Dendritic cell treated with granulocyte-macrophage colony-stimulating factor and Interleukin-4, amounts not matched to agents 40 ng/mL and 50 ng/mL, for 4 days (primary cell): ENCODE measurements around the gene UGGT2.
"Not testable (repeated sequence)": the region's sequence is repeated elsewhere in the genome, so short reads cannot be mapped to it uniquely, and the experiment has no call there.

Source experiments
- H3K27ac Mint-ChIP-seq: one replicate; pipeline ENCODE4 v1.8.0; 2022; ENCODE audit warnings: mild to moderate bottlenecking, mixed read lengths
- H3K27me3 Mint-ChIP-seq: one replicate; pipeline ENCODE4 v1.8.0; 2022; ENCODE audit warnings: mild to moderate bottlenecking, mixed read lengths
- H3K36me3 Mint-ChIP-seq: one replicate; pipeline ENCODE4 v1.8.0; 2022; ENCODE audit warnings: low read depth, mixed read lengths
- H3K4me1 Mint-ChIP-seq: one replicate; pipeline ENCODE4 v1.8.0; 2022; ENCODE audit warnings: low read depth, mixed read lengths
- H3K4me3 Mint-ChIP-seq: one replicate; pipeline ENCODE4 v1.8.0; 2022; ENCODE audit warnings: mild to moderate bottlenecking, moderate library complexity, mixed read lengths
- H3K9me3 Mint-ChIP-seq: one replicate; pipeline ENCODE4 v1.8.0; 2022; ENCODE audit warnings: mixed read lengths
- intact Hi-C: fragments of 100-400 bp; cut with micrococcal nuclease; formaldehyde crosslinking; loops from one replicate; pipeline ENCODE4 v1.15.0; 2022

The UGGT2 gene

GRCh38 chr13:95982144-95982543 is 71.1 kb downstream of the UGGT2 start:
- Mint-ChIP-seq H3K36me3 (no peaks in the 10 kb centered on the region), H3K27ac (no peak overlapping the region), H3K9me3 (peaks cover 3% of the 10 kb centered on the region), H3K4me3 (no peak overlapping the region), H3K27me3 (no peaks in the 10 kb centered on the region), H3K4me1 (no peaks in the 10 kb centered on the region)
- intact Hi-C loops, result no loop called here

- H3K4me1 Mint-ChIP-seq, intact Hi-C loops: not testable (repeated sequence)
These were observed 80.5 kb downstream of the UGGT2 start for GRCh38 chr13:95972651-95973050.

DNA sequence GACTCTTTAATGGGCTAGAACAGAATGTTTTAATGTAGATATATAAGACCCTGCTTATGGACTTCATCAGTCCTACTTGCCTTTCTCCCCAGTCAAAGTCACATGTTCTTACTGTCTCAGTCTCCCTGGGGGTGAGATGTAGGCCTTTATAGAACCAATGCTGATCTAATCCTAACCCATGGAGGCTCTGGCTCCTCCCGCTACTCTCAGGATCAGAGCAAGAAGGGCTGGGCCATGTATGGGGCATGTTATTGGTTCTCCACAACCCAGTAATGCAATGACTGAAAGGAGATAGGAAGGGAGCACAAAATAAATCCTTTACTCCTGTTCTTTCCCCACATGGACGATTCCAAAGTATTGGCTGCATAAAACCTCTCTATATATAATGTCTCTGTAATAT is 82.3 kb downstream of the UGGT2 start:
- no peak overlapping the region for H3K27ac Mint-ChIP-seq
- H3K9me3 Mint-ChIP-seq, result no peaks in the 10 kb centered on the region

More at GRCh38 chr13:95972651-95973050, 80.5 kb downstream of the UGGT2 start:
- peaks cover 18% of the 10 kb centered on the region for H3K36me3 Mint-ChIP-seq
- H3K27ac Mint-ChIP-seq, H3K27me3 Mint-ChIP-seq, H3K4me3 Mint-ChIP-seq: not testable (repeated sequence)
- peaks cover 10% of the 10 kb centered on the region for H3K9me3 Mint-ChIP-seq

DNA sequence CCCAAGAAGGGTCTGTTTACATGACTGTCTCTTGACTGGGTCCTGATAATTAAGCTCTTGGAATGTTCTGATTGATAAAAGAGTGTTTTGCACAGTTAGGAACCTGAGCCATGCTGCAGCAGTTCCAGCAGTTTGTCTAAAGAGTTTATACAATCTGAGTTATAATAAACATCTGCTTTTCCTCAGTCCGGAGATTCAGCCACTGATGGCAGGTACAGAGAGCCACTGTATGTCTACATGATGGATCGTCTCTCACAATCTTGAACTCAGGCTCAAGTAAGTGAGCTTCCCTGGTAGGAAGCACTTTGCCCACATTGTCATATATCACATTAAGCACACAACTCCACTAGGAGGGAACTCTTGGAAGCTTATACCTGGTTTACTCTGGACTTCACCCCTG is 84.3 kb downstream of the UGGT2 start:
- Mint-ChIP-seq H3K4me1 (no peaks in the 10 kb centered on the region), H3K27ac (no peak overlapping the region), H3K9me3 (peaks cover 7% of the 10 kb centered on the region), H3K27me3 (no peaks in the 10 kb centered on the region), H3K36me3 (peaks cover 32% of the 10 kb centered on the region), H3K4me3 (no peak overlapping the region)
- intact Hi-C loops, result no loop called here

More for the DNA sequence above, 82.3 kb downstream of the UGGT2 start:
- Mint-ChIP-seq H3K4me1 (no peaks in the 10 kb centered on the region), H3K27me3 (no peaks in the 10 kb centered on the region), H3K4me3 (no peak overlapping the region), H3K36me3 (peaks cover 23% of the 10 kb centered on the region)
- intact Hi-C loops, result no loop called here

DNA sequence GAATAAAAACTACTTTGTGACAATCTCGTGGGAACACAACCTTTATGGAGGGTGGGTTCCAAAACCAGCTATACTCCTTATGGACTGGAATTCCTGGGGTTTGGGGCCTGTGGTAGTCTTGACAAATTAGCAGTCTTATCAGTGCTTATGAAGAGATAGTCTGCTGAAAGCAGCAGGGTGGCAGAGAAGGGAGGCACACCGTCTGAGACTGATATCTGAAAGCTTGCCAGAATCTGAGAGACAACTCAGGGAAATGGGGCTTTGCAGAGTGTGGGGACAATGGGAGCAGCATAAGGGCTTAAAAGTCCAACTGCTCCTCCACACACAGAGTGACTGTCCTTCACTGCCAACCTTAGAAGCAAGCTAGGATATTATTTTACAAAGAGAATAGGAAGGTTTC is 95.9 kb downstream of the UGGT2 start:
- intact Hi-C loops, result no loop called here
- Mint-ChIP-seq H3K27me3 (no peaks in the 10 kb centered on the region), H3K27ac (no peak overlapping the region), H3K9me3 (peaks cover 39% of the 10 kb centered on the region), H3K4me3 (no peak overlapping the region), H3K4me1 (no peaks in the 10 kb centered on the region), H3K36me3 (peaks cover 37% of the 10 kb centered on the region)

DNA sequence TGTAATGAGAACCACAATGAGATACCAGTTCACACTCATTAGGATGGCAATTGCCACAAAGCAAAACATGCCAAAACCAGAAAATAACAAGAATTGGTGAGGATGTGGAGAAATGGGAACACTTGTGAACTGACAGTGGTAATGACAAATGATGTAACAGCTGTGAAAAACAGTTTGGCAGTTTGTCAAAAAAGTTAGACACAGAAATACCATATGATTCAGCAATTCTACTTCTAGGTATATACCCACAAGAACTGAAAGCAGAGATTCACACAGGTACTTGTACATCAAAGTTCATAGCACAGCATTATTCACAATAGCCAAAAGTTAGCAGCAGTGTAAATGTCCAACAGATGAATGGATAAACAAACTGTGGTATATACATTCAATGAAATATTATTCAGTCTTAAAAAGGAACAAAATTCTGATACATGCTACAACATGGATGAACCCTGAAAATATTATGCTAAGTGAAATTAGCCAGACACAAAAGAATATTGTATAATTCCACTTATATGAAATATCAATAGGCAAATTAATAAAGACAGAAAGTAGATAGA is 96.5 kb downstream of the UGGT2 start:
- H3K36me3 Mint-ChIP-seq, result peaks cover 36% of the 10 kb centered on the region
- peaks cover 33% of the 10 kb centered on the region for H3K9me3 Mint-ChIP-seq
- intact Hi-C loops, result no loop called here
- no peak overlapping the region for H3K27ac Mint-ChIP-seq
- H3K4me1 Mint-ChIP-seq, result no peaks in the 10 kb centered on the region
- H3K4me3 Mint-ChIP-seq, result no peak overlapping the region
- no peaks in the 10 kb centered on the region for H3K27me3 Mint-ChIP-seq

DNA sequence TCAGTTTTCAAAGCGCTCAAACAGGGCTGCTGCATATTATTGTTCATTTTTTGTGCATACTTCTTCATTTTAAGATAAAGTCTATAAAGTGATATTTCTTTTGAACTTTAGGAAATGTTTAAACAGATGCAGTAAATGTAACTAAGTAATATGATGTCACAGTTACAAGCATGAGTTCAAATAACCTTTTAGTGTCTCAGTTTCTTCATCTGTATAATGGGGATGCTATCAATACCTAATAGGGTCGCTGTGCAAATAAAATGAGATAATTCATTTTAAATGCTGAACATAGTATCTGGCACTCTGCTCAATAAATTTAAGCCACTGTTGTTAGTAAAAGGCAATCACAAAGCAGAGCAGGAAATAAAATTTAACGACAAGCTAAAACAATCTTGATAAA is 97.5 kb downstream of the UGGT2 start:
- peaks cover 32% of the 10 kb centered on the region for H3K36me3 Mint-ChIP-seq
- H3K27me3 Mint-ChIP-seq, result no peaks in the 10 kb centered on the region
- H3K27ac Mint-ChIP-seq, result no peak overlapping the region
- no peak overlapping the region for H3K4me3 Mint-ChIP-seq
- peaks cover 30% of the 10 kb centered on the region for H3K9me3 Mint-ChIP-seq
- H3K4me1 Mint-ChIP-seq, result no peaks in the 10 kb centered on the region
- intact Hi-C loops, result no loop called here

DNA sequence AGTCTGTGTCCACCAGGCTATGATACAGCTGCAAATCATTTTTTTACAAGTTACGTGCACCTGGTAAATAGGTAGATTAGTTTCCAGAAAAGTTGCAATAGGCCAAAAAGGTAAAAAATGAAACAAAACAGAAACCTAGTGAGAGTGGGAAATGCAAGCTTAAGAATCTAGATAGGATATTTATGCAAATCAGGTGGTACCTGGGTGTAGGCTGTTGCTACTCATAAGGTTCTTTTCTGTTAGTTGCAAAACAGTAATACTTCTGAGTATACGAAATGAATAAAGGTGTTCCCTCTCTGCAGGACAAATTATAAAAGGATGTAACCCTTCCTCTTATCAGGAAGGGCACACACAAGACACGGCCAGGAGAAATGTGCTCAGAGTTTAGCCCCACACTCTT is 97.9 kb downstream of the UGGT2 start:
- H3K9me3 Mint-ChIP-seq, result peaks cover 28% of the 10 kb centered on the region
- H3K4me1 Mint-ChIP-seq, result no peaks in the 10 kb centered on the region
- H3K27me3 Mint-ChIP-seq, result no peaks in the 10 kb centered on the region
- peaks cover 32% of the 10 kb centered on the region for H3K36me3 Mint-ChIP-seq
- intact Hi-C loops, result no loop called here
- no peak overlapping the region for H3K27ac Mint-ChIP-seq
- H3K4me3 Mint-ChIP-seq, result no peak overlapping the region

GRCh38 chr13:95954266-95954665 is 98.9 kb downstream of the UGGT2 start:
- Mint-ChIP-seq H3K4me3 (no peak overlapping the region), H3K27ac (no peak overlapping the region), H3K9me3 (peaks cover 18% of the 10 kb centered on the region), H3K4me1 (no peaks in the 10 kb centered on the region), H3K27me3 (no peaks in the 10 kb centered on the region), H3K36me3 (peaks cover 28% of the 10 kb centered on the region)
- intact Hi-C loops, result no loop called here

GRCh38 chr13:95950103-95950502 is 103.1 kb downstream of the UGGT2 start:
- Mint-ChIP-seq H3K9me3 (peaks cover 9% of the 10 kb centered on the region), H3K36me3 (peaks cover 34% of the 10 kb centered on the region), H3K4me1 (no peaks in the 10 kb centered on the region), H3K27me3 (no peaks in the 10 kb centered on the region), H3K4me3 (no peak overlapping the region), H3K27ac (no peak overlapping the region)
- intact Hi-C loops, result no loop called here

- peaks cover 9% of the 10 kb centered on the region for H3K9me3 Mint-ChIP-seq
- H3K4me1 Mint-ChIP-seq, result no peaks in the 10 kb centered on the region
- no peak overlapping the region for H3K27ac Mint-ChIP-seq
- intact Hi-C loops, result no loop called here
- H3K27me3 Mint-ChIP-seq, result no peaks in the 10 kb centered on the region
- H3K4me3 Mint-ChIP-seq, result no peak overlapping the region
- peaks cover 34% of the 10 kb centered on the region for H3K36me3 Mint-ChIP-seq
These were observed 104.5 kb downstream of the UGGT2 start for GRCh38 chr13:95948656-95949055.

DNA sequence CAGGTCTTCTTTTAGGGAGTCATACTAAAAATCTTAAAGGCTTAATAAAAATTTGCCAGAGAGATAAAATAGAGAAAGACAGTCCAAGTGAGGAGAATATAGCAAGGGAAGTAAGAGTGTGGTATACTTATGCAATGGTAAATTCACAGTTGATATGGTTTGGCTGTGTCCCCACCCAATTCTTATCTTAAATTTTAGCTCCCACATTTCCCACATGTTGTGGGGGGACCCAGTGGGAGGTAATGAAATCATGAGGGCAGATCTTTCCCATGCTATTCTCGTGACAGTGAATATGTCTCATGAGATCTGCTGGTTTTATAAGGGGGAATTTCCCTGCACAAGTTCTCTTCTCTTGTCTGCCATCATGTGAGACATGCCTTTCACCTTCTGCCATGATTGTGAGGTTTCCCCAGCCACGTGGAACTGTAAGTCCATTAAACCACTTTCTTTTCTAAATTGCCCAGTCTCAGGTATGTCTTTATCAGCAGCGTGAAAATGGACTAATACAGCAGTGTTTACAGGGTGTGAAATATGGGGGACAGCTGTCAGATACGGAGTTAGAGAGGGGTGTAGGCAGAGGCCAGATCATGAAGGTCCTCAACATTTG is 115.4 kb downstream of the UGGT2 start:
- H3K27me3 Mint-ChIP-seq, result no peaks in the 10 kb centered on the region
- peaks cover 35% of the 10 kb centered on the region for H3K9me3 Mint-ChIP-seq
- no peak overlapping the region for H3K4me3 Mint-ChIP-seq
- peaks cover 72% of the 10 kb centered on the region for H3K36me3 Mint-ChIP-seq
- H3K27ac Mint-ChIP-seq, result no peak overlapping the region
- no peaks in the 10 kb centered on the region for H3K4me1 Mint-ChIP-seq
- intact Hi-C loops, result no loop called here

- Mint-ChIP-seq H3K27me3 (no peaks in the 10 kb centered on the region), H3K36me3 (peaks cover 81% of the 10 kb centered on the region), H3K27ac (no peak overlapping the region), H3K4me3 (no peak overlapping the region), H3K9me3 (peaks cover 74% of the 10 kb centered on the region), H3K4me1 (no peaks in the 10 kb centered on the region)
- intact Hi-C loops, result no loop called here
These were observed 121.7 kb downstream of the UGGT2 start for GRCh38 chr13:95931300-95932025.

DNA sequence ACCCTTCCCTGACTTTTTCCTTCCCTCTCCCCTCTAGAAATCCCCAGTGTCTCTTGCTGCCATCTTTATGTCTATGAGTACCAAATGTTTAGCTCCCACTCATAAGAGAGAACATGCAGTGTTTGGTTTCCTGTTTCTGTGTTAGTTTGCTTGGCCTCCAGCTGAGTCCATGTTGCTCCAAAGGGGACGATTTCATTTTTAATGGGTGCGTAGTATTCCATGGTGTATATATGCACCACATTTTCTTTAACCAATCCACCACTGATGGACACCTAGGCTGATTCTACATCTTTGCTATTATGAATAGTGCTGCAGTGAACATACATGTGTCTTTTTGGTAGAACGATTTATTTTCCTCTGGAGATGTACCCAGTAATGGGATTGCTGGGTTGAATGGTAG is 123.8 kb downstream of the UGGT2 start:
- intact Hi-C loops, result no loop called here
- Mint-ChIP-seq H3K4me3 (no peak overlapping the region), H3K27me3 (no peaks in the 10 kb centered on the region), H3K9me3 (peaks cover 58% of the 10 kb centered on the region), H3K36me3 (peaks cover 61% of the 10 kb centered on the region), H3K27ac (no peak overlapping the region), H3K4me1 (no peaks in the 10 kb centered on the region)
